GM18873 (cell line): ENCODE data around the gene TPTE.
"Not testable (repeated sequence)": the region's sequence is repeated elsewhere in the genome, so short reads cannot be mapped to it uniquely, and the experiment has no call there.

Source experiments
- ATAC-seq: cut with Tn5 transposase; IDR thresholded peaks from one replicate; pipeline ENCODE4 v1.9.1; 2021; ENCODE audit warnings: mild to moderate bottlenecking, moderate library complexity, moderate number of reproducible peaks; ENCODE audit not compliant: unreplicated experiment, low FRiP score

Gene TPTE

GRCh38 chr21:10521091-10521598 lies at the start of gene TPTE:
TSS of gene TPTE (plus strand) at chr21:10521583. CDS start at chr21:10538724, 17,141 bp downstream.
- ATAC-seq = no peak

DNA sequence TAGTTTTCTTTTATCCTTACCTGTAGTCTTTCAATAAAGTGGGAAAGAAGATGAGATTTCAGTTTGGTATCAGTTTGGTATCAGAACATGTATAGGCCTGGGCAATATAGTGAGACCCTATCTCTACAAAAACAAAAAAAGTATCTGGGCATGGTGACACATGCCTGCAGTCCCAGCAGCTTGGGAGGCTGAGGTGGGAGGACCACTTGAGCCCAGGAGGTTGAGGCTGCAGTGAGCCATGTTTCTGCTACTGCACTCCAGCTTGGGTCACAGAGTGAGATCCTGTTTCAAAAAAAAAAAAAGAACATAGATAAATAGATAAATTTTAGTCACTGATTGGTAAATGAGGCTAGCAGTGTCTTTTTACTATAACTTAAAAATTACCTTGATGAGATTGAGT lies 49.4 kb upstream of the TPTE start:
- not testable (repeated sequence) for ATAC-seq

- not testable (repeated sequence) for ATAC-seq
Measured at GRCh38 chr21:10477794-10478193, 43.6 kb upstream of the TPTE start.

DNA sequence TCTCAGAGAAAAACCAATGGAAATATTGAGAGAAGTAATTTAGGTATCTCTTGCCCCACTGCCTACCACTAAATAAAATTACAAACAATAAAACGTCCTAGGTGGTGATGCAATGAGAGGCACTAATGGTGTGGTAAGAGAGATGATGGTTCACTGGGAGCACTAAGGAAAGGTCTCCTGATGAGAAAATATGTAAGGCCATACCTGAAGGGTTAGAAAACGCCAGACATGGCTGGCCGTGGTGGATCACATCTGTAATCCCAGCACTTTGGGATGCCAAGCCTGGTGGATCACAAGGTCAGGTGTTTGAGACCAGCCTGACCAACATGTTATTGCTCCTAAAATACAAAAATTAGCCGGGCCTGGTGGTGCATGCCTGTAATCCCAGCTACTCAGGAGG lies 41.5 kb upstream of the TPTE start:
- ATAC-seq = not testable (repeated sequence)

- ATAC-seq = not testable (repeated sequence)
Measured at GRCh38 chr21:10484864-10485263, 36.5 kb upstream of the TPTE start.

- not testable (repeated sequence) for ATAC-seq
Measured at GRCh38 chr21:10490453-10490852, 30.9 kb upstream of the TPTE start.

- ATAC-seq = no peak
Measured at GRCh38 chr21:10511116-10511515, 10.3 kb upstream of the TPTE start.

DNA sequence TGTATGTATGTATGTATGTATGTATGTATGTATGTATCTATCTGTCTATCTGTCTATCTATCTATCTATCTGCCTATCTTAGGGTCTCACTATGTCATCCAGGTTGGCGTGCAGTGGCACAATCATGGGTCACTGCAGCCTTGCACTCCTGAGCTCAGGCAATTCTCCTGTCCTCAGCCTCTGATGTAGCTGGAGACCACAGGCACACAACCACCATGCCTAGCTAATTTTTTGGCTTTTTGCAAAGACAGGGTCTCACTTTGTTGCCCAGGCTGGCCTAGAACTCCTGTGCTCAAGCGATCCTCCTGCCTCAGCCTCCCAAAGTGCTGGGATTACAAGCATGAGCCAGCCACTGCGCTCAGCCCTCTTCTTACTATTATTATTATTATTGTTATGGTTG lies 4.5 kb upstream of the TPTE start:
- ATAC-seq = not testable (repeated sequence)

- not testable (repeated sequence) for ATAC-seq
Measured at GRCh38 chr21:10517904-10518303, 3.5 kb upstream of the TPTE start.

- ATAC-seq = not testable (repeated sequence)
Measured at GRCh38 chr21:10521835-10522500, 585 bp downstream of the TPTE start.

DNA sequence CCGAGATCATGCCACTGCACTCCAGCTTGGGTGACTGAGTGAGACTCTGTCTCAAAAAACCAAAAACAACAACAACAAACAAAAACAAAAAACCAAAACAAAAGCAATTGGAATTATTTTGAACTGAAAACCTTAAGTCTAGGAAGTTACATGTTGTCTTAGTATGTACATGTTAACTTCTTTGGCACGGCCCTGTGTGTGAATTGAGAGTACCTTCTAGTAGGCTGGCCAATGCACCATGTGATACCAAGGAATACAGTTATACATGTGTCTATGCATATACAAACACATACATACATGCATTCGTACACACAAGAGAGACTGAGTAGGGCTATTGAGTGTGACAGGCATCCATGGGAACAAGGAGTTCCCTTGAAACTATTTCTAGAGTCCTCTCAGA lies 18.6 kb downstream of the TPTE start:
- ATAC-seq = no peak

DNA sequence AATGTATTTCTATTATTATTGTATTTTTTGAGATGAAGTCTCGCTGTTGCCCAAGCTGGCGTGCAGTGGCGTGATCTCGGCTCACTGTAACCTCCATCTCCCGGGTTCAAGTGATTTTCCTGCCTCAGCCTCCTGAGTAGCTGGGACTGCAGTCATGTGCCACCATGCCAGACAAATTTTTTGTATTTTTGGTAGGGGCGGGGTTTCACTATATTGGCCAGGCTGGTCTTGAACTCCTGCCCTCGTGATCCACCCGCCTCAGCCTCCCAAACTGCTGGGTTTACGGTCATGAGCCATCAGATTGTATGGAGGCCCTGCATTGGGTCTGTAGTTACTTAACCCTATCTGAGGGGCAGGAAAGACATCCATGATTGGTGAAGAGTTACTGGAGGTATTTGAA lies 23.0 kb downstream of the TPTE start:
- ATAC-seq = not testable (repeated sequence)

DNA sequence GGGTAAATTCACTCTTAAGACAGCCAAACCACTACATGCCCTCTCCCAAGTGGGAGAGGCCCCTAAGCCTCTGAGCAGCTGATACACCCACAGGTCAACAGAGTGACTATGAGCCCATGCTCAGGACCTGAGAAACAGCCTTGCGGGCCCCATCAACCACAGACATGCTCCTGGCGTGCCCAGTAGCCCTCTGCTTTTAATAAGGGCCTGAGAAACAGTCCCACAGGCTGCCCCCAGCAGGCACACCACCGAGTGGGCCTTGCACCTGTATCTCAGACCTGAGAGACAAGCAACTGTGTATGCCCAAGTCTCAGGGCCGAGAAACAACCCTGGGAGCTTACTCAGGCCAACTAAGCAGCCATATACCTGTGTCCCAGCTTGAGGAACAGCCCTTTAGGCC lies 26.5 kb downstream of the TPTE start:
- ATAC-seq = not testable (repeated sequence)

DNA sequence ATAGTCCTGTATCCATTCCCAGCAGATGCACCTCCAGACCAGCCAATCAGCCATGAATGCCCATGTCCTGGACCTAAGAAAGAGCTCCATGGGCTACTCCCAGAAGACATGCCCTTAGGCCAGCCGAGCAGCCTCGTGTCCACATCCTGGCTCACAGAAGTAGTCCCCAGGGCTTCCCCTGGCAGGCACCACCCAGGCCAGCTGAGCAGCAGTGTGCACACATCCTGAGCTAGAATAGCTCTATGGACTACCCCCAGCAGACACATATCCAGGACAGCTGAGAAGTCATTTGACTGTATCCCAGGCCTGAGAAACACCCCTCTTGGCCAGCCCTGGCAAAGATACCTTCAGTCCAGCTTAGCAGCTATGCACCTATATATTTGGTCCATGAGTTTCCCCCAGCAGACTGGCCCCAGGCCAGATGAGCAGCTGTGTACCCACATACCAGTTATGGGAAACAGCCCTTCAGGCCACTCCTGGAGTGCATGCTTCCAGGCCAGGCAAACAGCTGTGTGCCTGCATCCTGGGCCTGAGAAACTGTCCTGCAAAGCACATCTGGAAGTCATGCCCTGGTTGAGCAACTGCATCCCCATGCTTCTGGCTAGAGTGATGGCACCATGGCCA lies 27.1 kb downstream of the TPTE start:
- not testable (repeated sequence) for ATAC-seq

- not testable (repeated sequence) for ATAC-seq
Measured at GRCh38 chr21:10570803-10571202, 49.4 kb downstream of the TPTE start.

DNA sequence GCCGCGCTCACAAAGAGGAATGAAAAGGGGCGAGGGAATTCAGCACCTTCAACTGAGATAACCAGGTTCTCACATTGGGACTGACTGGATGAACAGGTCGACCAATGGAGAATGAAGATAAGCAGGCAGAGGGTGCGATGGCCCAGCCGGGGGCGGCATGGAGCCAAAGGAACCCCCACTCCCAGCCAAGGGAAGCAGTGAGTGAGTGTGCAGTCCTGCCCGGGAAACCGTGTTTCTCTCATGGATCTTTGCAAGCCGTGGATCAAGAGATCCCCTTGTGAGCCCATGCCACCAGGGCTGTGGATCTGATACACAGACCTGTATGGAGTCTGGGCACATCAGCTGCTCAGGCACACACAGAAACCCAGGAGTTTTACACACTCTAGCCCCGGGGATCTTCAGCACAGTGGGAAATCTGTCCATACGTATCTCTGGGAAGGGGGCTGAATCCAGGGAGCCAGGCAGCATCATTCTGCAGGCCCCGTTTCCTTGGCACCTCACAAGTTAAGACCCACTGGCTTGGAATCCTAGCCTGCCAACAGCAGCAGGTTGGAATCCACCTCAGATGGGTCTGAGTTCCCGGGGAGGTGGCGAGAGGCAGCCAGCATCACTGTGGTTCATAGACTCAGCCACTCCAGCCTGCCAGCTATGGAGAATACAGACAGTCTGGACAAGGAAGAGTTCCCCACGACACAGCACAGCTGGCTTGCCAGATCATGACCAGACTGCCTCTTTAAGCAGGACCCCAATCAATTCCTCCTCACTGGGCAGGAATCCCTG lies 53.3 kb downstream of the TPTE start:
- ATAC-seq = not testable (repeated sequence)

GRCh38 chr21:10575311-10575667 lies 53.9 kb downstream of the TPTE start:
- ATAC-seq = no peak

- ATAC-seq = not testable (repeated sequence)
Measured at GRCh38 chr21:10578910-10579309, 57.5 kb downstream of the TPTE start.

DNA sequence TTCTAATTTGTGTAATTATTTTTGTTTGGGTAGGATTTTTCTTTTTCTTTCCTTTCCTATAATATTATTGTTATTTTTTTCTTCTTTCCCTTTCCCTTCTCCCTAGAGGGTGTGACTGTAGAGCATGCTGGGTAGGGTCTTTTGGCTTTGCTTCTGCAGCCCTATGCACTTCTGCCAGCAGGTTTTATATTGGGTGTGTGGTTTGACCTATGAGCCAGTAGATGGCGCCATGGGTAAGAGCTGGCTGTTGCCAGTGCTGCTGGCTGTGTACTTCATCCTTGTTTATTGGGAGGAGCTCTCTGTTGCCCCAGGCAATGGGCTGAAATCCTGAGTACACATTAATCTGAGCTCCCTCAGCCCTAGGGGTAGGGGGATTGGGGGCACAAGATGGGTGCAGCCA lies 67.7 kb downstream of the TPTE start:
- not testable (repeated sequence) for ATAC-seq

- ATAC-seq = not testable (repeated sequence)
Measured at GRCh38 chr21:10607074-10607473, 85.7 kb downstream of the TPTE start.

DNA sequence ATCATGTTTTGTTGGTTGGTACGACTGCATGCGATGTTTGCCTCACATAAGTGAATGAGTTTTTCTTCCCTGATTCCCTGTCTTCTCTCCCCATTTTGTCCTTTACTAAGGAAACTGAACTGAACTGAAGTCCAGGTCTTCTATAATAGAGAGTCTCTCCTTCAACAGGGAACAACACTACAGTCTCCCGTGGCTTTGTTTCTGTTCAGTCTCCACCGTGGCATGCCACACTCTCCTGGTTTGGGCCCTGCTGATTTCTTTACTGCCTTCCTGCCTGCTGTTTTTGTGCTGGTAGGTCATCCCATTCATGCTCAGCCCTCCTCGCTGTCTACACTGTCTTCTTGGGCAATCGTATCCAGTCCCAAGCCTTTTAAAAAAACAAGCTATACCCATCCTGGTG lies 92.9 kb downstream of the TPTE start:
- not testable (repeated sequence) for ATAC-seq
